HG02678 (cell line): ENCODE data around the gene NUDCD3.

Experiments
- ATAC-seq: cut with Tn5 transposase; IDR thresholded peaks from one replicate; pipeline ENCODE4 v1.9.1; 2021; ENCODE audit warnings: mild to moderate bottlenecking, moderate library complexity; ENCODE audit not compliant: unreplicated experiment

The NUDCD3 gene

GRCh38 chr7:44373418-44373740 is 117.1 kb downstream of the NUDCD3 start:
- no peak for ATAC-seq

GRCh38 chr7:44372560-44373417 is 117.7 kb downstream of the NUDCD3 start:
- no peak for ATAC-seq

- no peak for ATAC-seq
These were observed 121.6 kb downstream of the NUDCD3 start for GRCh38 chr7:44368885-44369284.

- ATAC-seq: no peak
These were observed 122.0 kb downstream of the NUDCD3 start for GRCh38 chr7:44368455-44368854.

- no peak for ATAC-seq
These were observed 122.9 kb downstream of the NUDCD3 start for GRCh38 chr7:44367475-44368043.

- ATAC-seq: no peak
These were observed 123.5 kb downstream of the NUDCD3 start for GRCh38 chr7:44366986-44367385.

GRCh38 chr7:44353668-44354067 is 136.8 kb downstream of the NUDCD3 start:
- no peak for ATAC-seq

GRCh38 chr7:44348851-44349781 is 141.3 kb downstream of the NUDCD3 start:
- no peak for ATAC-seq

- no peak for ATAC-seq
These were observed 142.2 kb downstream of the NUDCD3 start for GRCh38 chr7:44348300-44348699.

- ATAC-seq: no peak
These were observed 142.8 kb downstream of the NUDCD3 start for GRCh38 chr7:44347546-44348114.

- no peak for ATAC-seq
These were observed 144.4 kb downstream of the NUDCD3 start for GRCh38 chr7:44346063-44346462.

- no peak for ATAC-seq
These were observed 149.1 kb downstream of the NUDCD3 start for GRCh38 chr7:44341401-44341800.

GRCh38 chr7:44338600-44338999 is 151.9 kb downstream of the NUDCD3 start:
- ATAC-seq: peak; percentile 47

GRCh38 chr7:44336491-44336890 is 154.0 kb downstream of the NUDCD3 start:
- ATAC-seq: no peak

- no peak for ATAC-seq
These were observed 155.3 kb downstream of the NUDCD3 start for GRCh38 chr7:44335184-44335583.

- ATAC-seq: no peak
These were observed 155.7 kb downstream of the NUDCD3 start for GRCh38 chr7:44334734-44335097.

- ATAC-seq: no peak
These were observed 156.3 kb downstream of the NUDCD3 start for GRCh38 chr7:44333911-44334733.

- ATAC-seq: no peak
These were observed 158.8 kb downstream of the NUDCD3 start for GRCh38 chr7:44331682-44332081.

- ATAC-seq: no peak
These were observed 160.1 kb downstream of the NUDCD3 start for GRCh38 chr7:44330331-44330730.

GRCh38 chr7:44329888-44330287 is 160.6 kb downstream of the NUDCD3 start:
- ATAC-seq: no peak
